Measurements from ENCODE around the gene DCAF12L2.
"Not testable (repeated sequence)": the region's sequence is repeated elsewhere in the genome, so short reads cannot be mapped to it uniquely, and the experiment has no call there.

Gene DCAF12L2

DNA sequence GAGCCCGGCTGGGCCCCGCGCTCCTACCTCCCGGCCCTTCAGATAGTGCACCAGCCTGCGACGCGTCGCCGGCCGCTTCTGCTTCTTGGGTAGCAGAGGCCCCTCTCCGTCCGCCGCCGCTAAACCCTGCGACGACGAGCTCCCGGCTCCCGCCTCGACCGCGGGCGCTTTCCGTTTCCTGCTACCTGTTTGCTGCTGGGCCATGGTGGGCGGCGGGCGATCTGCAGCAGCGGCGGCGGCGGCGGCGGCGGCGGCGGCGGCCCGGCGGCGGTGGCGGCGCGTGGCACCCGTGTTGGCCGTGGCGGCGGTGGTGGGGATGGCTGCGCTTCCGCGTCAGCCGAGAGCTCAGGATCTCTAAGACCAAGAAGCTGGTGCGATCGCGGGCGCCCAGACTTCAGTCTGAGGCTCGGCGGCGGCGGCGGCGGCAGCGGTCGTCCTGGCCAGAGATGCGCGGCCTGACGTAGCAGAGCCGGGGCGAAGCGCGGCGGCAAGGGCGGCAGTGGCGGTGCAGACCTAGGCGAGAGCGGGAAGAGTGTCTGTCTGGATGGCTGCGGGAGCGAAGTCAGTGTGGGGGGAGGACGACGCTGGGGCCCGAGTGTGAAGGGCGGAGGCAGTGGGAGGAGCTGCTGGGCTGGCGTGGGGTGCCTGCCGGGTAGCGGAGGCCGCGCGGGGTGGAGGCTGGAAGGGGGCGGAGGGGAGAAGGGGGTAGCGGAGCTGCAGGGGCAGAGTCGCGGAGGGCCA, at the start of gene DCAF12L2:
Gene DCAF12L2 (minus strand): TSS at position 569 of the 741 bp plus-strand sequence. CDS start 365 bp downstream, at position 204.
- no peak for TF ChIP-seq CTCF (IDR thresholded peaks at IDR 0.05)
- Histone ChIP-seq H3K27ac (peak within 1 kb of the TSS; percentile 4), H3K9ac (no peak within 1 kb of the TSS)

GRCh38 chrX:126190888-126191287, 24.8 kb upstream of the DCAF12L2 start:
- not testable (repeated sequence) for H3K4me1 ChIP-seq

More for the DNA sequence above, at the start of gene DCAF12L2:
- Histone ChIP-seq H3K9me3 (ENCODE audit: control insufficient read depth, low read length) (no peaks in the 10 kb centered on the region), H3K79me2 (no peaks in the 10 kb centered on the region), H3K4me1 (no peaks in the 10 kb centered on the region), H2AFZ (peak within 1 kb of the TSS; percentile 74), H3K36me3 (ENCODE audit: control insufficient read depth, insufficient read depth, low read length) (no peaks in the 10 kb centered on the region), H3K4me2 (ENCODE audit: low read length) (peak within 1 kb of the TSS; percentile 49), H3K27me3 (ENCODE audit: control insufficient read depth, insufficient read depth, low read length) (no peaks in the 10 kb centered on the region), H3K4me3 (ENCODE audit: low read depth, low read length) (peak within 1 kb of the TSS; percentile 37)

DNA sequence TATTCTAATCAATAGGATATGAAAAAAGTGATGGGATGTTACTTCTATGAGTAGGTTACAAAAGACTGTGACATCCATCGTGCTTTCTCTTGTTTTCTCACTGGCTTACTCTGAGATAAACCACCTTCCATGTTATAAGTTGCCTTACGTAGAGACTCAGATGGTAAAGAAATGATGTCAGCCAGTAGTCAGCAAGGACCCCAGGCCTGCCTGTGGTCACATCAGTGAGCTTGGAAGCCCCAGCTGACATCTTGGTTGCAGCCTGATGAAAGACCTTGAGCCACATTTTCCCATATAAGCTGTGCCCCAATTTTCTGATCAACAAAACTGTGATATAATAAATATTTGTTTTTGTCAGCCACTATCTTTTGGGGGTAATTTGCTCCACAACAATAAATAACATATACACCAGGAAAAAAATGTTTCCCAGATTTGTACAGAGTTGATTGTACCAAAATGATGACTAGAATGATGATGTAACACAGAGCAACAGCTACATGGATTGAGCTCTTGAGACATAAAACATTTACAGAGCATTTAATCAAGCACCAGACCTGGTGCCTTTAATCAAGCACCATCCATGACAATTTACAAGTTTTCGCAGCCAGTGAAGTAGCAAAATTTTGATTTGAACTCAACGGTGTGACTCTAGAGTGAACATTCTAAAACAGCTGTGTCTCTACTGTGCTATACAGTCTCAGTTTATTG, 11.2 kb upstream of the DCAF12L2 start:
- Histone ChIP-seq H3K9me3 (ENCODE audit: control insufficient read depth, low read length) (no peaks in the 10 kb centered on the region), H3K36me3 (ENCODE audit: control insufficient read depth, insufficient read depth, low read length) (no peaks in the 10 kb centered on the region), H3K4me2 (ENCODE audit: low read length) (no peak overlapping the region), H3K9ac (no peak overlapping the region), H3K79me2 (no peaks in the 10 kb centered on the region), H3K27ac (no peak overlapping the region), H3K27me3 (ENCODE audit: control insufficient read depth, insufficient read depth, low read length) (no peaks in the 10 kb centered on the region), H2AFZ (no peak overlapping the region), H3K4me3 (ENCODE audit: low read depth, low read length) (no peak overlapping the region), H3K4me1 (no peaks in the 10 kb centered on the region)
- TF ChIP-seq CTCF (IDR thresholded peaks at IDR 0.05): no peak

More at GRCh38 chrX:126190888-126191287, 24.8 kb upstream of the DCAF12L2 start:
- H3K4me3 ChIP-seq (ENCODE audit: low read depth, low read length); H3K36me3 ChIP-seq (ENCODE audit: control insufficient read depth, insufficient read depth, low read length); H3K4me2 ChIP-seq (ENCODE audit: low read length); H3K27me3 ChIP-seq (ENCODE audit: control insufficient read depth, insufficient read depth, low read length); H3K9me3 ChIP-seq (ENCODE audit: control insufficient read depth, low read length); H3K9ac ChIP-seq; H2AFZ ChIP-seq; H3K79me2 ChIP-seq; H3K27ac ChIP-seq: not testable (repeated sequence)

- no peaks in the 10 kb centered on the region for H3K27me3 ChIP-seq (ENCODE audit: control insufficient read depth, insufficient read depth, low read length)
- no peak overlapping the region for H2AFZ ChIP-seq
- TF ChIP-seq CTCF (IDR thresholded peaks at IDR 0.05): no peak
- no peaks in the 10 kb centered on the region for H3K4me1 ChIP-seq
- no peaks in the 10 kb centered on the region for H3K36me3 ChIP-seq (ENCODE audit: control insufficient read depth, insufficient read depth, low read length)
- no peaks in the 10 kb centered on the region for H3K79me2 ChIP-seq
- H3K4me2 ChIP-seq (ENCODE audit: low read length): no peak overlapping the region
- H3K9ac ChIP-seq: no peak overlapping the region
- no peak overlapping the region for H3K4me3 ChIP-seq (ENCODE audit: low read depth, low read length)
- H3K27ac ChIP-seq: no peak overlapping the region
- H3K9me3 ChIP-seq (ENCODE audit: control insufficient read depth, low read length): no peaks in the 10 kb centered on the region
These were observed 4.6 kb upstream of the DCAF12L2 start for GRCh38 chrX:126170720-126171119.

DNA sequence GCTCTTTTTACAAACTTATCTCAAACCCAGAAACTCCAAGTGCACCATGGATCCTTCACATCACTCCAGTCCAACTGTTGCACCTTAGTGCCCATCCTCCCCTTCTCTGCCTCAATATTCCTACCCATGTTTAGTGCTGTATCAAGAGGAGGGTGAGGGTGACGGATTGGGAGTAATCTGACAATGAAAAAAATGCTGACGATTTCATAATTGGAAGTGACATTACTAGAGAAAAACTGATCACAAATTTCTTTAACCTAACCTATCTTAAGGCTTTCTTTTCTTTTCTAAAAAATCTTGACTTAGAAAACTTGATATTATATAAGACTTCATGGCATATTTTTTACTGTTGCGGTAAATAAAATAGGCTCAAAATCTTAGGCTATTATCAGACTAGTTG, 1.5 kb upstream of the DCAF12L2 start:
- TF ChIP-seq CTCF (IDR thresholded peaks at IDR 0.05): no peak
- Histone ChIP-seq H3K27ac (no peak overlapping the region), H3K4me1 (no peaks in the 10 kb centered on the region), H3K4me2 (ENCODE audit: low read length) (no peak overlapping the region), H3K36me3 (ENCODE audit: control insufficient read depth, insufficient read depth, low read length) (no peaks in the 10 kb centered on the region), H3K79me2 (no peaks in the 10 kb centered on the region), H3K9me3 (ENCODE audit: control insufficient read depth, low read length) (no peaks in the 10 kb centered on the region), H3K4me3 (ENCODE audit: low read depth, low read length) (no peak overlapping the region), H2AFZ (no peak overlapping the region), H3K9ac (no peak overlapping the region), H3K27me3 (ENCODE audit: control insufficient read depth, insufficient read depth, low read length) (no peaks in the 10 kb centered on the region)

All from parathyroid adenoma (tissue), 2 donors.